Head of caudate nucleus (tissue), 42 donors: ENCODE data around the gene RDH12.
"Not testable (repeated sequence)": the region's sequence is repeated elsewhere in the genome, so short reads cannot be mapped to it uniquely, and the experiment has no call there.

Experiments
- DNase-seq, 42 donors: peaks; one replicate each; pipeline versions ENCODE4 v3.0.0 to v3.0.0-alpha.2; 2020 to 2021; ENCODE audit warnings: mixed read lengths in 7 of 42
- intact Hi-C: fragments of 100-400 bp; cut with DNase I; formaldehyde crosslinking; loops from one replicate; pipeline ENCODE4 v1.15.0; 2022

The RDH12 gene

DNA sequence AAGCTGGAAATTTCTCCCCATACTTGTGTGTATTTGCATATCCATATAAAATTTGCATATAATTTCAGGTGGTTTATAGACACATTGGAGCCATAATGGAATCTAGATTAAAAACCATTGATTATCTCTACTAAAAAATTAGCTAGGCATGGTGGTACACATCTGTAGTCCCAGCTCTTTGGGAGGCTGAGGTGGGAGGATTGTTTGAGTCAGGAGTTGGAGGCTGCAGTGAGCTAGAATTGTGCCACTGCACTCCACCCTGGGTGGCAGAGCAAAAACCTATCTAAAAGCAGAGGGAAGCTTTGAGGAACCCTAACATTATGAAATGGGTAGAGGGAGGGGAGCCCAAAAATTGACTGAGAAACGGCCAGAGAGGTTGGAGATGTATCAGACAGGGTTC, 3.5 kb upstream of the RDH12 start:
- intact Hi-C loops = no loop called here

DNA sequence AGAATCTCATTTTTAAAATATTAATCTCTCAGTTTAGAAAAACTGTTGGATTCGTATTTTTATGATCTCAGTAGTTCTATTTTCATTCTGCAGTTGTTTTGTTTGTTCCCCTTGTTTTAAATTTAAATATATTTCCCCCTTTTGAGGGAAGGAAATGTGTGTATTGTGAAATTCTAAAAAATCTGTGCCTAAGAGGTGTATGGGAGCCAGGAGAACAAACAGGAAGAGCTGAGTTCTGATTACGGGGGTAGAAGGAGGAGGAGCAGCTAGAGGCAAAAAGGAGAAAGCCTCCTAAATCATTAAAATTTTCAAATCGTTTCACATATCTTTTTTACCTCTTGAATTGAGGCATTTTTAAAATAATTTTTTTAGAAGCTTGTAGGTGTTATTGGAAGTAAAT, 2.3 kb downstream of the RDH12 start:
- peak in 1 of 42 donors; percentile 16 for DNase-seq
- intact Hi-C loops = no loop called here

More for the DNA sequence above, 3.5 kb upstream of the RDH12 start:
- peak in 1 of 42 donors; percentile 13 for DNase-seq

DNA sequence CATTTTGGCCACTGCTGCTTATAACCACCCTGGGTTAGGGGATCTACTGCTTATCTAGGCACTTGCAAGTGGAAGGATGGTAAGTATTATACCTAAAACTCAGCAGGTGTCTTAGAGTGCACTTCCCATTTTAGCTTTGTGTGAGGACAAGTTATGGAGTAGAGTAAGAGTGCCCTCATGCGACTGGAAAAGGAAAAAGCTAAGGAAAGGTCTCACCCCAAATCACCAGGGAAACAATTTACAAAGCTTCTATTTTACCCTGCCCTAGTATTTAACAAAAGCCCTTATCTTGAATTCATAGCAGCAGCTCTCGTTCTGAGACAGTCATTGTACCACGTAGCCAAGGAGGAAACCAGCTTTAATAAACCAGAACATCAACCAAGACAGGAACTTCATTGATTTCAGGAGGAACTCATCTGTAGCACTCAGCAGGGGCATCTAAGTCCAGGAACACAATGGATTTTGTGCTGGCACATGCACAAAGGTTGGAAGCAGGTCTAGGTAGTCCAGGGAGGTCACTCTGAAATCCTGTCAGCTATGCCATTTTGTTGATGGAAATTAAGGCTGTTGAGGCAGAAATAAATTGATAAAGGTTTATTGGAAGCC, 2.9 kb downstream of the RDH12 start:
- intact Hi-C loops = no loop called here
- DNase-seq = peak in 22 of 42 donors; percentile 15 to 81 (median 54)

DNA sequence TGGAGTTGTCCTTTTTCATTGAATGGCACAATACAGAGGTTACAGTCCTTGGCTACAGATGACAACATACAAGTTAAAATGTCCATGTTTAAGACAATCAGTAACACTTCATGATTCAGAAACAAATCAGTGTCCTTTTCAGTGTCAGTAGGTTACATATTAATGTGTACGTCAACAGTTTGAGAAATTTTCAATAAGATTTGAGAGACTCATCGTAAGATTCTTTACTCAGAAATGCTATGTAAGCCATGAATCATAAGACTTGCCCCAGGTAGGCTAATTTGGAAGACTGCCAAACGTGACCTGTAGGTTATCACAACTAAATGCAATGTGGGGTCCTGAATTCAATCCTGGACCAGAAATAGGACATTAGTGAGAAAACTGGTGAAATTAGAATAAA, 3.5 kb downstream of the RDH12 start:
- DNase-seq = peak in 1 of 42 donors; percentile 3
- intact Hi-C loops = no loop called here

DNA sequence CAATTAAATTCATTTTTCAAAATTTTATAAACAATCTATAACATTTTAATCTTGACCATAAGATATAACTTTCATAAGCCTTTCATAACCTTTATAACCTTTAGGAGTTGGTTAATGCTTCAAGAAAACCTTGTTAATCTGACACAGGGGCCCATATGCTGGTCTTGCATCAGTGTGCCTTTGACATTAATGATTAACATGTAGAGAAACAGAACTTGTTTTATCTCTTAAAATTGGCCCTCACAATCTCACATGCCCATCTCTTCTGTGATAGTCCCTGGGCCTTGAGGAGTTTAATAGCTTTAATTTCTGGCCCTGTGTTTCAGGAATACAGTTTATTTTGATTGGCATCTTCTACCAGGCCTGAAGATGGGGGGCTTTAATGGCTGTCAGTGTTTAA, 7.7 kb downstream of the RDH12 start:
- DNase-seq, intact Hi-C loops: not testable (repeated sequence)

DNA sequence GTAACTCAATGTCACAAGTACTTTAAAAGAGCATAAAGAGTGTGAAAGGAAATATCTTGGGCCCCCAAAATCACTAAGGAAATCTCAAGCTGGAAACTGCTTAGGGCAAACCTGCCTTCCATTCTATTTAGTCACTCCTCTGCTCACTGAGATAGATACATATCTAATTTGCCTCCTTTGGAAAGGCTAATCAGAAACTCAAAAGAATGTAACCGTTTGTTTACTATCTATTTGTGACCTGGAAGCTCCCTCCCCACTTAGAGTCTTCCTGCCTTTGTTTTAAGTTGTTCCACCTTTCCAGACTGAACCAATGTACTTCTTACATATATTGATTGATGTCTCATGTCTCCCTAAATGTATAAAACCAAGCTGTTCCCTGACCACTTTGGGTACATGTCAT, 8.1 kb downstream of the RDH12 start:
- peak in 1 of 42 donors; percentile 0 for DNase-seq
- intact Hi-C loops = not testable (repeated sequence)

DNA sequence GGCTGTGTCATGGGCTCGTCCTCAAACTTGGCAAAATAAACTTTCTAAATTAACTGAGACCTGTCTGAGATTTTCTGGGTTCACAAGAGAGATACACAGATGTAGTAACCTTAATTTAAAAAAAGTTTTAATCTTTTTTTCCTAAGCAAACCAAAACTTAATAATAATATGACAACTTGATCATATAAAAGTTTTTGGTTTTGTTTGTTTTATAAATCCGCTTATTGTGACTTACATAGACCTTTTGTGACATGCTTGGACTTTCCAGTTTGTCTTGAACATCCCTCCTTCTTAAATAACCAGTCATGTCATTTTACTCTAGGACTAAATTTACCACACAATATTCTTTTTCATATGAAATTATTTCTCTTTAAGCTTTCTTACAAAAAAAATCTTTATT, 8.5 kb downstream of the RDH12 start:
- DNase-seq = no peak
- intact Hi-C loops = no loop called here

DNA sequence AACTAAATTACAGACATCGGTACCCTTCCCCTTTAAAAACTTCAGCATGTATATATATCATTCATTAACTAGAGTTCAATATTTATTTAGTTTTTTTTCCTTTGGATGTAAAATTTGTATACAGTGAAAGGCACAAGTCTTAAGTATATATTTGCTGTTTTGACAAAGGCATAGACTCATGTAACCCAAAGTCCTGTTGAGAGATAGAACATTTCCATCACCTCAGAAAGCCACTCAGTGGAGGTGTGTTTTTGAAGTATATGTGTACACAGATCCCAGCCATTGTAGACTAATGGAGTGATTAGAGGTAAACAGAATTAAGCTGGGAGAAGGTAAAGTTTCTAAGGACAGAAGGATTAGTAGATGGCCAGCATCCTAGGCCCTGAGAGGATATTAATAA, 15.4 kb downstream of the RDH12 start:
- intact Hi-C loops = no loop called here
- no peak for DNase-seq

DNA sequence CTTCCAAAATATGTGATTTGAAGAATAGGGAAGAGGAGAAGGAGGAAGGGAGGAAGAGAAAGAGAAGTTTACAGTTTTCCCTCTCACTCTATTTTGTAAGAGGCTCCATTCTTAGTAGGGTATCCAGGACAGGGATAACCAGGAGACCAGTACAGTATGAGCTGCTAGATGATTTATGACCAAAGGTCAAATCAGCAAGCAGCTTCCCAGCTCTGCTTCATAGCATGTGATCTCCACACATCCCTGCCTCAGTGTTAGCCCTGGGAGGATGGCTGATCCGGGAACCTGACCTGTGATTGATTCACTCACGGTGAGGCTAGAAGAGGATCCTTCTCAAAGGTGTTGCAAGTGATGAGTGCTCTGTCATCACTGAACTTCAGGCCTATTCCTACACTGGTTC, 16.6 kb downstream of the RDH12 start:
- DNase-seq = no peak
- intact Hi-C loops = no loop called here

DNA sequence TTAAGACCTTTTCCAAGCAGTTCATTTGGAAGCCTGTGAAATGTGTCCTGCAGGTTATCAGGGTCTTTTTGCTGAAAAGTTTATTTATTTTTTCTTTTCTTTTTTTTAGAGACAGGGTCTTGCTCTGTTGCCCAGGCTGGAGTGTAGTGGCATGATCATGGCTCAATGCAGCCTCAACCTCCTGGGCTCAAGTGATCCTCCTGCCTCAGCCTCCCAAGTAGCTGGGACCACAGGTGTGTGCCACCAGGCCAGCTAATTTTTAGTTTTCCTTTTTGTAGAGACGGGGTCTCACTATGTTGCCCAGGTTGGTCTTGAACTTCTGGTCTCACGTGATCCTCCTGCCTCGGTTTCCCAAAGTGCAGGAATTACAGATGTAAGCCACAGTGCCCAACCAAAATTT, 17.7 kb downstream of the RDH12 start:
- intact Hi-C loops, DNase-seq: not testable (repeated sequence)

DNA sequence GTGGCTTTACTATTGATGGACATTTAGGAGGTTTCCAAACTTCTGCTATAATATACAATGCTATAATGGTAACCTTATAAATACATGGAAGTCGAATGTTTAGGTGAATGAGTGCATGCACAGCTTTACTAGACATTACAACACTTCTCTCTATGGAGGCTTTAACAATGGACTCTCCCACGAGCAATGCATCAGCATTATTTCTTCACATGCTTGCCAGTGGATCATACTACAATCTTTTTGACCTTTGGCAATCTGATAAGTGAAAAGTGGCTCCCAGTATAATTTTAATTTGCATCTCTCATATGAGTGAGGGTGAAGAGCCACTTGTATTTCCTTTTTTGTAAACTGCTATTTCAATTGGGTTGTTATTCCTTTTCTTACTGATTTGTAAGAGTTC, 18.2 kb downstream of the RDH12 start:
- intact Hi-C loops = no loop called here
- DNase-seq = no peak

DNA sequence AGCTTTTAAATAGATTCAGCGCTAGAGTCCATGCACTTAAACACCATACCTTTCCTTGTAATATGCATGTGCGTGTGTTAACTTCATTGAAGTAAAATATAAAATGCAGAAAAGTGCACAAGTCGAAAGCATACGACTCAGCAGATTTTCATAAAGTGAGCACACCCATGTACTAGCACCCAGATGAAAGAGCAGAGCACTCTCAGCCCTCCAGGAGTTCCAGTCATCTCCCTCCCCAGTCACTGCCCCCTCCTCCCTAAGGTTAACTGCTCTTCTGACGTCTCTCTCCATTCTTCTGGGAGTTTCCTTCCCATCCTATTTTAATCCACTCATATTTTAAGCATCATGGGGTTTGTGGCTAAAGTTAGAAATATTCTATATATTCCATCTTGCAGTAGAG, 20.2 kb downstream of the RDH12 start:
- no peak for DNase-seq
- intact Hi-C loops = no loop called here

DNA sequence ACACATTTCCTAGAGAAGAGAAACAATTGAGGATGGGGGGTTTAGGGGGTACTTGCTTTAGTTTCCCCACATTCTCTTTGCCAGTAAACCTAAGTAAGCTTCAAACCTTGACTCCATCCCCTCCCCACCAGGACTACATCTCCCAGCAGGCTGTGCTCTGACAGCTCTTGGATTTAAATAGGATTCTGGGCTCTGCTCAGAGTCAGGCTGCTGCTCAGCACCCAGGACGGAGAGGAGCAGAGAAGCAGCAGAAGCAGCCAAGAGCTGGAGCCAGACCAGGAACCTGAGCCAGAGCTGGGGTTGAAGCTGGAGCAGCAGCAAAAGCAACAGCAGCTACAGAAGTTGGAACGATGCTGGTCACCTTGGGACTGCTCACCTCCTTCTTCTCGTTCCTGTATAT, 20.6 kb downstream of the RDH12 start:
- peak; percentile 34 to 86 (median 64) for DNase-seq
- intact Hi-C loops = no loop called here

DNA sequence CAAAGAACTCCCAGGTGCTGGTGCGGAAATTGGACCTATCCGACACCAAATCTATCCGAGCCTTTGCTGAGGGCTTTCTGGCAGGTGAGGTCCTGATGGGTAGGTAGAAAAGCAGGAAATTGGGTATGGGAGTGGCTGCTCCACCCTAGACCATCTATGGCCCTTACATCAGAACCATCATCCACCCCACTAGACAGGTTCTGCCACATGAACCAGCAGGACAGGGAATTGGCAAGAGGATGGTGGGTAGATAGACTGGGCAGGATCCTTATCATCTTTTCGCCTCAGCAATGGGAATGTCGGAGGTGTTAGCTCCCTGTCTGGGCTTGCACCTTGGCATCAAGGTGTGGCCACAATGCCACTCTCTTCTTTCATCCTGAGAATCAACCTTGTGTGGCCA, 23.5 kb downstream of the RDH12 start:
- DNase-seq = no peak
- intact Hi-C loops = no loop called here

DNA sequence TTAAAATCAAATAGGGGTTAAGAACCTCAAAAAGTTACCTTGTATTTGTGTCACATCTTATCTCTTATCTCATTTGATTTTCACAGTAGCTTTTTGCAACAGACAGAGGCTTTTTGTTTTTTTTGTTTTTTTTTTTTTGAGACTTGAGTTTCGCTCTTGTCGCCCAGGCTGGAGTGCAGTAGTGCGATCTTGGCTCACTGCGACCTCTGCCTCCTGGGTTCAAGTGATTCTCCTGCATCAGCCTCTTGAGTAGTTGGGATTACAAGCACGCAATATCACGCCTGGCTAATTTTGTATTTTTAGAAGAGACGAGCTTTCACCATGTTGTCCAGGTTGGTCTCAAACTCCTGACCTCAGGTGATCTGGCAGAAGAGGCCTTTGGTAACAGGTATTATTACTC, 25.7 kb downstream of the RDH12 start:
- DNase-seq = no peak
- intact Hi-C loops = no loop called here

DNA sequence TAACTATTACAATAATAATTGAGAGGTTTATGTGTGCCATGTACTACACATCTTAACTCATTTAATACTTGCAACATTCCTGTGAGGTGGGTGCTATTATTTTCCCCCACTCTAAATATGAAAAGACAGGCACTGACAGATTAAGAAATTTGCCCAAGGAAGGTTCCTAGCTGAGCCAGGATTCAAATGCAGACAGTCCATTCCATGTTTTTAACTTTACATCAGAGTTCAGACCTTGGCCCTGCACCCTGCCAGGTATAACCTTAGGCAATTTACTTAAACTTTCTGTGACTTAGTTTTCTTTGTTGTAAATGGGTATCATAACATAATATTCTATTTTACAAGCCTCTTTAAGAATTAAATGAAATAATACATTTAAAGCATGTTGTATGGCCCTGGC, 26.6 kb downstream of the RDH12 start:
- DNase-seq = no peak
- intact Hi-C loops = no loop called here

DNA sequence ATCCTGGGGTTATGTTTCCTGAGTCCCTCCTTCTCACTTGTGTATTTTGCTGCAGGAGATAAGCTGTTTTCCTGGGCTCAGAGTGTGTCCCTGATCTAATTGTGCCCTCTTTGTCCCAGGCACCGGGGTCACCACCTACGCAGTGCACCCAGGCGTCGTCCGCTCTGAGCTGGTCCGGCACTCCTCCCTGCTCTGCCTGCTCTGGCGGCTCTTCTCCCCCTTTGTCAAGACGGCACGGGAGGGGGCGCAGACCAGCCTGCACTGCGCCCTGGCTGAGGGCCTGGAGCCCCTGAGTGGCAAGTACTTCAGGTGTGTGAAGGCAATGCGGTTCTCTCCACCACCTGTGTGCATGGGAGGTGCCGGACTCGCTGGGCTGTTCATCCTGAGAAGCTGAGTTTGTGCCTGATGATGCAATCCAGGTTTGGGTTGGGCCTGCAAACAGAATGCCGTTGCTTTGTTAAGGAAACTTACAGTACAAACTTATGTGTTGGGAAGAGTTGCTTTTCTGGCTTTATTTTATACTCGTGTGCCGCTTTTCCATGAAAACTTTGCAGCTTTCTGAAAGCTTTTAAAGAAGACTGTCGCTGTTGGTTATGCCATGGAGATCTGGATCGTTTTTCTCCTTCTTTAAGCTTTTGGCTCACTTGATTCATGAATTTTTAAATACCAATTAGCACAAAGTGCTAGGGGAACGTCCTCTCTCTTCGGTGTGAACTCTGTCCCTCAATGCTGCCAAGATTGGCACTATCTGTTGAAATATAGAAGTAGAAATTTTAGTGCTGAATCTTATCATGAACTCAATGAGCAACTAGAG, 27.6 kb downstream of the RDH12 start:
- DNase-seq = peak in 1 of 42 donors; percentile 37

DNA sequence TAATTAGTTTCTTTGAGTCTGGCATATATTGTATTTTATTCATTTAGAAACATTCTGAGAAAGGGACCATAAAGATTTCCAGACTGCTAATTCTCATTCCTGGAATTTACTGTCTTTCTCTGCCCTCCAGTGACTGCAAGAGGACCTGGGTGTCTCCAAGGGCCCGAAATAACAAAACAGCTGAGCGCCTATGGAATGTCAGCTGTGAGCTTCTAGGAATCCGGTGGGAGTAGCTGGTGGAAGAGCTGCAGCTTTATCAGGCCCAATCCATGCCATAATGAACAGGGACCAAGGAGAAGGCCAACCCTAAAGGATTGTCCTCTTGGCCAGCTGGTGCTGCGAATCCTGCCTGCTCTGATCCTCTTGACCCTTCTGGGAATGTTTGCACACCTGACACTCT, 31.9 kb downstream of the RDH12 start:
- intact Hi-C loops = no loop called here
- DNase-seq = no peak

More for the DNA sequence above, 27.6 kb downstream of the RDH12 start:
- intact Hi-C loops = no loop called here

DNA sequence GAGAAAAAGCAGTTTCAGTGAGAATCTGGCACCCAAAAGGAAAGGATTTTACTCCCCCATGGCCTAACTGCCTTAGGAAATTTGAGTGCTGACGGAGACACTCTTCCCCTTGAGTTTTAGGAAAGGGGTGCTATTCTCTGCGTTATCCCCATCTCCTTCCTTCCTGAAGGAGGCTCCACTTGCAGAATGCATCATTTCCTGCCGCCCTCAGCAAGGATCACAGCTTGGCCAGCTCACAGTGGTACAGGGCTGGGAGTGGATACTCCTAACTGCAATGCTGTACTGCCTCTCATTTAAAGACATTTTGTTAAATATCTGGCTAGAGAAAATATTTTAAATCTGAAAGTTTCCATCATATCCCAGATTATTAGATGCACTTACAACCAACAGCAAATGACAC, 33.0 kb downstream of the RDH12 start:
- intact Hi-C loops = no loop called here
- DNase-seq = no peak

DNA sequence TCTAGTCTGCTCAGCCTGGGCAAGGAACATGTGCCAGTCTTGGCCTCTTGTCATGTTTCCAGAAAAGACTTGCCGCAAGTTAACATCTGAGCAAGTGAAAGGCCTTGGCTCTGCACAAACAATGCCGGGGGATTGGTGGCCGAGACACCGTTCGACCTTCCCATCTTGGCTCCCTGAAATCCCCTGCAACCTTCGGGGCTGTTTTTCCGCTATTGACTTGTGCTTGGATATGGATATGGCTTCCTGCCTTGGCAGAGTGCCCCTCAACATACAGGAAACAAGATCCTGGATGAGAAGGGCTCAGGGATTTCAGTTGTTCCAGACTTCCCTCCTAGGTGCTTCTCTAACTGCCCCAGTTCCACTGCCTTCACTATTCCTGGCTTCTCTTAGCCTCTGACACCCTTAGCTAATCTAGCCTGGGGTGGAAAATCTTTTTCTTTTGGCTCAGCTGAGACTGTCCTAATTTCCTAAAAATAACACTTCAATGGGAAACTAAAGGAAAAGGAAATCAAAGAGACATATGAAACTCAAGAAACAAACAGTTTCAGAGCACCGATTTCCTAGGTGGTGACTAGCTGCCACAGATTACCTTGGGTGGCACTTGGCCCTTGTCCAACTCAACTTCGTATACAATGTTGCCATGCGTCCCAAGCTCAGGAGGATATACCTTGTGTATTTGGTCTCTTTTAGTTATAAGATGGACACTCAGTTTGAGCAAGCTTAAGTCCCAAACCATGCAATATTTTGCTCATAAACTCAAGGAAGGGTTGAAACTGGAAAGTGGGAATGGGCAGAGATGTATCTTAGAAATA, 33.9 kb downstream of the RDH12 start:
- intact Hi-C loops = no loop called here
- no peak for DNase-seq
